PC-3 (cell line): Measurements from ENCODE around the gene CYTH1. TPM values are rescaled to one million over a fixed set of nuclear protein-coding genes. Genes with fewer than 3 reads are reported as not detected.

Source experiments
- ATAC-seq: fragments of 200-7000 bp; cut with Tn5 transposase; 2 replicates; pipeline ENCODE4 v1.9.1; 2020; ENCODE audit warnings: mild to moderate bottlenecking, moderate library complexity
- BruUV-seq: library from RNA; stranded (reverse); fragments of 400-500 nt; replicated peaks from 2 replicates; lab custom pipeline; 2021; lab: Mats Ljungman, UMichigan
- CTCF ChIA-PET: fragments of 300-600 bp; sonication (Branson Sonifier 250); formaldehyde crosslinking; loops from one replicate; lab custom pipeline; 2022; ENCODE audit warnings: antibody characterized with exemption; lab: Charles Lee
- POLR2A ChIA-PET: fragments of 300-600 bp; sonication (Branson Sonifier 250); formaldehyde crosslinking; loops from one replicate; lab custom pipeline; 2022; ENCODE audit warnings: antibody characterized with exemption; ENCODE audit not compliant: unreplicated experiment; lab: Charles Lee
- DNase-seq: peaks from one replicate; pipeline ENCODE4 v3.0.0-alpha.2; 2015
- H2AFZ ChIP-seq: fragments of 300-600 bp; sonication (generic); 2 replicates; pipeline ENCODE4 v1.6.0; 2016; ENCODE audit warnings: antibody characterized with exemption, low read length
- H3F3A ChIP-seq: fragments of 300-600 bp; sonication (generic); one replicate; pipeline ENCODE4 v1.6.0; 2017; ENCODE audit warnings: antibody characterized with exemption, low read length, control low read depth, mild to moderate bottlenecking; ENCODE audit not compliant: unreplicated experiment
- H3K27ac ChIP-seq: fragments of 300-600 bp; sonication (generic); 2 replicates; pipeline ENCODE4 v1.5.1; 2016; ENCODE audit warnings: mild to moderate bottlenecking, low read length
- H3K27me3 ChIP-seq: fragments of 300-600 bp; sonication (generic); 2 replicates; pipeline ENCODE4 v1.6.1; 2016; ENCODE audit warnings: low read length, mixed read lengths
- H3K36me3 ChIP-seq: fragments of 300-600 bp; sonication (generic); 2 replicates; pipeline ENCODE4 v1.6.1; 2016; ENCODE audit warnings: low read depth, mixed run types, low read length, mixed read lengths
- H3K4me1 ChIP-seq: fragments of 300-600 bp; sonication (generic); 2 replicates; pipeline ENCODE4 v1.5.1; 2016; ENCODE audit warnings: low read length; ENCODE audit not compliant: insufficient read depth
- H3K4me2 ChIP-seq: fragments of 300-600 bp; sonication (generic); 2 replicates; pipeline ENCODE4 v1.6.0; 2016; ENCODE audit warnings: low read length
- H3K4me3 ChIP-seq: fragments of 300-600 bp; sonication (generic); 2 replicates; pipeline ENCODE4 v1.5.1; 2016; ENCODE audit warnings: mild to moderate bottlenecking, low read length, mixed read lengths
- H3K79me2 ChIP-seq: fragments of 300-600 bp; sonication (generic); 2 replicates; pipeline ENCODE4 v1.6.1; 2017; ENCODE audit warnings: low read length, mixed read lengths
- H3K9ac ChIP-seq: fragments of 300-600 bp; sonication (generic); 2 replicates; pipeline ENCODE4 v1.6.0; 2016; ENCODE audit warnings: mild to moderate bottlenecking, low read length
- H3K9me2 ChIP-seq: fragments of 300-600 bp; sonication (generic); replicated peaks from 2 replicates; pipeline ENCODE4 v1.6.1; 2016; ENCODE audit warnings: mixed run types, low read length, mixed read lengths
- H3K9me3 ChIP-seq: fragments of 300-600 bp; sonication (generic); 2 replicates; pipeline ENCODE4 v1.6.1; 2016; ENCODE audit warnings: low read length, mixed read lengths
- H4K20me1 ChIP-seq: fragments of 300-600 bp; sonication (generic); 2 replicates; pipeline ENCODE4 v1.6.1; 2016; ENCODE audit warnings: low read length, mixed read lengths
- CTCF ChIP-seq: fragments of 300-600 bp; sonication (generic); conservative IDR thresholded peaks from 2 replicates; pipeline ENCODE4 v1.5.1; 2017; ENCODE audit warnings: antibody characterized with exemption, low read depth, mild to moderate bottlenecking, low read length
- EZH2 ChIP-seq: fragments of 300-600 bp; sonication (generic); IDR thresholded peaks from one replicate; pipeline ENCODE4 v1.6.1; 2017; ENCODE audit warnings: antibody characterized with exemption, mild to moderate bottlenecking, low read length; ENCODE audit not compliant: unreplicated experiment
- EZH2phosphoT487 ChIP-seq: fragments of 300-600 bp; sonication (generic); IDR thresholded peaks from 2 replicates; pipeline ENCODE4 v1.6.1; 2018; ENCODE audit warnings: mild to moderate bottlenecking, antibody characterized with exemption, low read length, borderline replicate concordance
- intact Hi-C: fragments of 100-400 bp; cut with micrococcal nuclease; formaldehyde crosslinking; loops from 2 replicates; pipeline ENCODE4 v1.9.0; 2023
- total RNA-seq: library from RNA; depleted of rRNA; stranded (reverse); fragments of >200 nt; gene quantifications from 2 replicates; pipeline ENCODE4 v1.2.3, GENCODE V29; 2014

CYTH1 gene
- total RNA-seq, 1 experiment from 2014 or later: 29.7 TPM

GRCh38 chr17:78805301-78805700, 23.2 kb upstream of the CYTH1 start:
- Histone ChIP-seq H3K9me2 (no peaks in the 10 kb centered on the region), H3K9me3 (no peaks in the 10 kb centered on the region), H3K27ac (no peak overlapping the region), H2AFZ (no peak overlapping the region), H3K4me1 (no peaks in the 10 kb centered on the region), H3K79me2 (no peaks in the 10 kb centered on the region), H3K27me3 (no peaks in the 10 kb centered on the region), H3K36me3 (peaks cover 77% of the 10 kb centered on the region), H4K20me1 (0 out of 2 replicates have a peak, but pooled peaks cover 5% of the 10 kb centered on the region), H3K9ac (no peak overlapping the region), H3K4me2 (no peak overlapping the region), H3K4me3 (no peak overlapping the region), H3F3A (no peaks in the 10 kb centered on the region)
- BruUV-seq: no TSS peak
- CTCF ChIA-PET: no interaction called here
- TF ChIP-seq EZH2phosphoT487 (no peak), EZH2 (no peak), CTCF (no peak)
- ATAC-seq: no peak
- POLR2A ChIA-PET: no interaction called here
- intact Hi-C loops: no loop called here
- no peak for DNase-seq

GRCh38 chr17:78804777-78805176, 22.7 kb upstream of the CYTH1 start:
- Histone ChIP-seq H3K36me3 (peaks cover 71% of the 10 kb centered on the region), H3K9me2 (no peaks in the 10 kb centered on the region), H3K4me1 (no peaks in the 10 kb centered on the region), H3K27ac (no peak overlapping the region), H3F3A (no peaks in the 10 kb centered on the region), H3K79me2 (no peaks in the 10 kb centered on the region), H2AFZ (no peak overlapping the region), H3K27me3 (no peaks in the 10 kb centered on the region), H4K20me1 (0 out of 2 replicates have a peak, but pooled peaks cover 5% of the 10 kb centered on the region), H3K4me2 (no peak overlapping the region), H3K4me3 (no peak overlapping the region), H3K9me3 (no peaks in the 10 kb centered on the region), H3K9ac (no peak overlapping the region)
- no peak for ATAC-seq
- POLR2A ChIA-PET: interaction anchor here (0.7 kb wide), 1 partner anchor 48 kb away, joined by 19 read pairs; no protein-coding TSS in a partner anchor
- intact Hi-C loops: no loop called here
- no peak for DNase-seq
- TF ChIP-seq CTCF (no peak), EZH2 (no peak), EZH2phosphoT487 (no peak)
- BruUV-seq: no TSS peak
- CTCF ChIA-PET: no interaction called here

- CTCF ChIA-PET: no interaction called here
These were observed 21.2 kb upstream of the CYTH1 start for GRCh38 chr17:78803186-78803845.

More at GRCh38 chr17:78803186-78803845, 21.2 kb upstream of the CYTH1 start:
- Histone ChIP-seq H3K79me2 (no peaks in the 10 kb centered on the region), H3K27ac (no peak overlapping the region), H3K9me3 (no peaks in the 10 kb centered on the region), H3K4me1 (no peaks in the 10 kb centered on the region), H3K27me3 (no peaks in the 10 kb centered on the region), H3K36me3 (peaks cover 72% of the 10 kb centered on the region), H3K9ac (no peak overlapping the region), H2AFZ (no peak overlapping the region), H3F3A (no peaks in the 10 kb centered on the region), H4K20me1 (0 out of 2 replicates have a peak, but pooled peaks cover 10% of the 10 kb centered on the region), H3K4me2 (no peak overlapping the region), H3K9me2 (no peaks in the 10 kb centered on the region), H3K4me3 (no peak overlapping the region)
- DNase-seq (no peak), ATAC-seq (no peak)
- intact Hi-C loops: no loop called here
- POLR2A ChIA-PET: no interaction called here
- BruUV-seq: no TSS peak
- TF ChIP-seq EZH2phosphoT487 (no peak), EZH2 (no peak), CTCF (no peak)
